ENCODE data around the gene BABAM1.

GRCh38 chr19:17262557-17262956 lies 4.7 kb upstream of the BABAM1 start:
- TF ChIP-seq CTCF (IDR thresholded peaks at IDR 0.05) (no peak), POLR2A (IDR thresholded peaks at IDR 0.05) (no peak), EP300 (IDR thresholded peaks at IDR 0.05) (no peak)

Measured in suprapubic skin (tissue), 3 donors.